ENCODE data around the gene IGSF21.

Gene IGSF21

DNA sequence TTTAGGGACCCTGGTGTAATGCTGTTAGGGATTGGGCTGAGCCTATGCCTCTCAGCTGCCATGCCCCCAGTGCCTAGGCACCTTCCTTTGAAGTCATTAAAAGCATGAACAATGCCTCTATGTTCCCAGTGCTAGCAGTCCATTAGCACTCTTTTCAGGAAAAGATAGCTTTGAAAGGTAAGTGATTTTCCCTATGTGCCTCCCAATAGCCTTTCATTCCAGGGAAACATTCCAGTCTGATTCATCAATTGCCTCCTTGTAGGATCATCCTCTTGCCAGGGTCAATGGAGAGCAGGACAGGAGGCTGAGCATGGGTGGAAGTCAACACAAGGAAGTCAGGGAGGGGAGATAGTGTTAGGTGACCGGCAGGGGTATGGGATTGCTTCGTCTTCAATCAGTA lies 8.6 kb upstream of the IGSF21 start:
- DNase-seq, result no peak

DNA sequence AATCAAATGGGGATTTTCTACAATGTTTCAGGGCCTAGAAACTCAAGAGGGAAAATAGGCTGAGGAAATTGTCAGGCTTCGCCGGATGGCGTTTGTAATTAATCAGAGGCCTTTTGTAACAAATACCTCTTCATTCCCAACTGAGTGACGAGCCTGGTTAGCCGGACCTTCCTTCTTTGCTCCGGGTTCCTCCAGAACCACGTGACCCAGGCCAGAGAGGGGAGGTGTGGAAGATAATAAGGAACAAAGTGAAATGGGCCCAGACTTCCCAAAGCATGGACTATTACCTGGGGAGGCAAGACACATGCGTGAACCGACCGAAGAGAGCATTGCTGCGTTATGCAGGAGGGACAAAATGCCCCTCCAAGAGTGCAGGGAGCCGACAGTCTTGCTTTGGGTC lies 7.5 kb upstream of the IGSF21 start:
- no peak for DNase-seq

DNA sequence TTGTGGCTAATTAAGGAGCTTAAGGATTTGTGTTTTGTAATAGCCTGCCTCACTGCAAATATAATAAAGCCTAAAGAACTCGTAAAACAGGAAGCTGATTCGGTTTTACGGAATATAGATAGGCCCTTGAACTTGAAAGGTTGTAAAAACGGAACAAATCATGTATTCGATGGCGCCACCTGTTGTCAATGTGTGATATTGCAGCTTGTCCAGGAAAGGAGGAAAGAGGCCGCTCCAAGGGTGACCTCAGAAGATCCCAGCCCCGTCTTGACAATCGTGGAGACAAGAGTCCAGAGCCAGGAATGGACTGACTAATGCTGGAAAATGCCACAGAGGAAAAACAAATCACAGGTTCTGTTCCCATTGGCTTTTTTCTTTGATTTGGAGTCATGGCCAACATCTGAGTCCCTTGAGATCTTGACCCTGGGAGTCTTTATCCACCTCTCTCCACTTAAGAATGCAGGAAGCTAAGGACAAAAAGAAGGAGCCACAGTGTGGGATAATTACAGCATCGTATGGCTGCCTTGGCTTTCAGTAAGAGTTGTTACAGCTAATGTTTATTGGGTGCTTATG lies 7.0 kb upstream of the IGSF21 start:
- DNase-seq, result peak; percentile 66

DNA sequence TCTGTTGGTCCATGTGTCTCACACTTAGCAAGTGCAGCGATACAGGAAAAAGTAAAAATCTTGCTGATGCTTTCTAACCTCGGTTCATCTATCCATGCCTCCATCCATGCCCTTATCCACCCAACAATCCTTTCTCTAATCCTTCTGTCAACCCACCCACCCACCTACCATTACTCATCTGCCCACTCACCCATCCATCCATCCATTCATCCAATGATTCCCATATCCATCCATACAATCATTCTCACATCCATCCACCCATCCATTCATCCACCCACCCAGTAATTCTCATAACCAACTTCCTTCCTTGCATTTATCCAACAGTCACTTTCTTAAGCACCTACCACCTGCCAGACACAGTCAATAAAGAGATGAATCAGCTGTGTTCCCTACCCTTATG lies 6.1 kb upstream of the IGSF21 start:
- no peak for DNase-seq

DNA sequence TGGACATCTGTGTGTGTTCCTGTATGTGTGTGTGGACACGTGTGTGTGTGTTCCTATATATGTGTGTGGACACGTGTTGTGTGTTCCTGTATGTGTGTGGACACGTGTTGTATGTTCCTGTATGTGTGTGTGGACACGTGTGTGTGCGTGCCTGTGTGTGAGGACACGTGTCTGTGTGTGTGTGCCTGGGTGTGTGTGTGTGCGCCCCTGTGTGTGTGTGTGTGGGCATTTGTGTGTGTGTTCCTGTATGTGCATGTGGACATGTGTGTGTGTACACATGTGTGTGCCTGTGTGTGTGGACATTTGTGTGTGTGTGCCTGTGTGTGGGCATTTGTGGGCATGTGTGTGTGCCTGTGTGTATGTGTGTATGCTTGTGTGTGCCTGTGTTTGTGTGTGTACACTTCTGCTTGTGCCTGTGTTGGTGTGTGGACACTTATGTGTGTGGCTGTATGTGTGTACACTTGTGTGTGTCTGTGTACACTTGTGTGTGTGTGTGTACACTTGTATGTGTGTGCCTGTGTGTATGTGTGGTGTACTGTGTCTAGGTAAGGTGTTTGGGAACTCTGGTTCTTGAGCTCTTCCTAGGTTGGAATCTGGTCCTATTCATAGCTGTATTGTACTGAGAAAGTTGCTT lies 3.7 kb upstream of the IGSF21 start:
- no peak for DNase-seq

DNA sequence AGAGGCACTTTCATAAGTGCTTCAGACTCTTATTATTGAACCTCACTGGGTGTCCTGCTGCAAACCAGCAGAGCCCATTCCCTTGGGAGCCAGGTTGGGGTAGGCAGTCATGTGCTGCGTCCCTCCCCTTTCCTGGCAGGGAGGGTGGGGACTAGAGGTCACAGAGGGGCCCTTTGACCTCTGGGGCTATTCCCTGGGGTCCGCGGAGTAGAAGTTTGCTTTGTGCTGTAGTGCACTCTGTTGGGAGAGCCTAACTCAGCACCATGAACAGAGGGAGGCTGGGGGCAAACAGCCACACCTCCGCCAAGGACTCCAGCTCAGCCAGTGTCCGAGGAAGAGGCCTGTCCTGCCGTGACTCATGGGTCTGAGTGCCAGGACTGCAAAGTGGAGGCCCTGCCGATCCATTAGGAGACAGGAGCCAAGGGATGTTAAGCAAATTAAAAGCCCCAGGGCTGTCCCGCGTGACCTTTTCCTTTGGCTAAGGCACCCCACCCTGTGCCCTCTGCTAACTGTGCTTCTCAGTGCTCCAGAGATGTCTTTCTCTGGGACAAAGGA lies 3.0 kb upstream of the IGSF21 start:
- no peak for DNase-seq

DNA sequence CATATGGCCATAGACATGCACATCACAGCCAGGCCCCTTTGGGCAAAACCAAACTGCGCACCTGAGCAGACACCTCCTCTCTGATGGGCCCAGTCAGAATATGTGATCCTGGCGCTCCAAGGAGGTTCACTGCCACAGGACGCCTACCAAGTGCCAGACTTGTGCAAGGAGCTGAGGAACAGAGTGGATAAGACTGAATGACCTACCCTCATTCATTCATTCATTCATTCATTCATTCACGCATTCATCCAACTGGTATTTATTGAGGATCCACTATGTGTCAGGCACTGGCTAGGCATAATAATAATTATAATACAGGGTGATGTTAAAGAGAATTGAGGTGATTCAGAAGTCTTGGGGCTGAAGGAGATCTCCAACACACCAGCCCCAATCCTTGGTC lies 2.4 kb upstream of the IGSF21 start:
- DNase-seq, result no peak

DNA sequence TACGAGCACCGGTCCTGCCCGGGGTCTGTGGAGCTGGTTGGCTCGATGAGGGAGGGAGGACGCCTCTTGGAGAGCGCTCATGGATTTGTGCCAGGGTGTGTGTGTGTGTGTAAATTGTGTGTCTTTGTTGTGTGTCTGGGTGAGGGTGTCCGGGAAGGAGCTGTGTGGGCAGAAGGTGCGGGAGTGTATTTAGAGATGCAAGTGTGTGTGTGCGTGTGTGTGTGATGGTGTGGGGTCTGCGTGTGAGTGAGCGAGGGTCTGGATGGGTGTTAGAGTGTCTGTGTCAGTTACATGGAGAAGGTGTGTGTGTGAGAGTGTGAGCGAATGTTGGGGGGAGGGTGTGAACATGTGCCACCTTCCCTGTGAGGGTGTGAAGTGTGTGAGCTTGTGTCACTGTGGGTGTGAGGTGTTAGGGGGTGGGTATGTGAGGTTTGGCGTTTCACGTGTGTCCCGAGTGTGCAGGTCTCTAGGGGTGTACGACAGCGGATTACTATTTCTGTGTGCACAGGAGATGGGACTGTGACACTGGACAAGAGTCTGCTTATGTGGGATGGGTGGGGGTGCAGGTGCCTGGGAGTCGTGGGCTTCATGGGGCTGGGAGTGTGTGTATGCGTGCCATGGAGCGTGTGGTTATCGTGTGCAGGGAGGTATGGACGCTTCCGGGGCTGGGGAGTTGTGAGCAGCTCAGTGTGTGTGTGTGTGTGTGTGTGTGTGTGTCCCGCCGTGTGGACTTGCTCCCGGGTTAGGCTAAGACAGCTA lies 880 bp downstream of the IGSF21 start:
- no peak for DNase-seq

DNA sequence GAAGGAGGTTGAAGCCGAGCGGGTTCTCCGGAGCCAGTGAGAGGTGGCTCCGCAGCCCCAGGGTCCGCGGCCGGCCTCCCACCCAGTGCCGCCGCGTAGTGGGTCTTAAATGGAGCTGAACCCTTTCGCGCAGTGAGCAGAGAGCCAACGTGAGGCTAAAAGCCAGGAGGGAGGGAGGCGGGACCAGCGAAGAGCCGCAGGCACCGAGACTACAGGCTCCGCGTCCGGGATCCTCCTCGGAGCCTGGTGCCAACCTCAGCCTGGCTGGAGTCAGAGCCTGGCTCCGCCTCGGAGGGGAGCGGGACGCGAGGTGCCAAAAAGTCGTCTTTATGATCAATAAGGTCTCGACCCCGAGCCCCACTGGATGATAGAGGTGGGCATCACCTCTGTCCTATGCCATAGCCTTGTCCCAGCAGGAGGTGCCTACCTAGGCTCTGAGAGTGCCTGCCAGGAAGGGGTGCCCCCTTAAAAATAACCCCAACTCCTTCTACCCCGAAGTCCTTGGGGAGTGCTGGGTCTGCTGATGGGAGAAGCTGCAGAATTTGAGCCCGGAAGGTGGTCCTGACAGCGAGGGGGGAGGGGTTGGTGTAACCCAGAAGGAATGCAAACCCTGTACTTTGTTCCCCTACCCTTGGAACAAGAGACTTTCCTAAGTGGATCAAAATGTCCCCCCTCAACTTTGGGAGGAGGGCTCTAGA lies 1.6 kb downstream of the IGSF21 start:
- peak; percentile 10 for DNase-seq

DNA sequence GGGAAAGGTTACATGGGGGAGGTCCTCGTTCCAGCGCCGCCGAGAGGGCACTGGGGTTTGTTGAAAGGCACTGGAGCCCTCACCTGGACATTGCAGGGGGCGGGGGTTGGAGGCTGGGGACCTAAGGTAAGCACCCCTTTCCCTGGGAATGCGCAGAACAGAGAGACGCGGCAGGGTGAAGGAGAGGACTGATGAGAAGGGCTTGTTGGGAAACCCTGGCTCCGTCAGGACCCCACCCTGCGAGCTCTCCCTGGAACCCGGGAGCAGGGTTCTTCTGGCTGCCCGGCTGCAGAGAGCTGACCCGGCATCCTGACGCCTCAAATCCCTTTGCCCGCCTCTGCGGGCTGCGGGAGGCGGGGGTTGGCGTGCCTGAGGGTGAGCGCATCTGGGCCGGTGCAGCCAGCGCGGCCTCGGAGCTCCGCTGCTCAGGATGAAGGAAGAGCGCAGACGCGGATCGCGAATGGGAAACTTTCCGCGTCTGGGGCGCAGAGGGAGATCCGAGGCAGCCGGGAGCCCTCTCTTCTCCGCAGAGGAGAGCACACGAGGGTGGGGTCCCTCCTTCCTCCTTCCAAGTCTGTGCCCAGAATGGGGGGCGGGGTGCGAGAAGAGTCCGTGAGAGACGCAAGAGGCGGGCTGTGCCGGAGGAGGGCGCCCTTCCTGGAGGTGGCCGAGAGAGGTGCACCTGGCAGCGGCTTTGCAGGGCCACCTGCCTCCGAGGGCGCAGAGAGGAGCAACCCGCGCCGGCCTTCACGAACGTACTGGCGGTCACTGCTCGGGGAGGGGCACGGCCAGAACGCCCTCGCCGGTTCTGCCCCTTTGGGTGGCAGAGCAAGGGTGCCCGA lies 2.4 kb downstream of the IGSF21 start:
- DNase-seq, result peak; percentile 17

DNA sequence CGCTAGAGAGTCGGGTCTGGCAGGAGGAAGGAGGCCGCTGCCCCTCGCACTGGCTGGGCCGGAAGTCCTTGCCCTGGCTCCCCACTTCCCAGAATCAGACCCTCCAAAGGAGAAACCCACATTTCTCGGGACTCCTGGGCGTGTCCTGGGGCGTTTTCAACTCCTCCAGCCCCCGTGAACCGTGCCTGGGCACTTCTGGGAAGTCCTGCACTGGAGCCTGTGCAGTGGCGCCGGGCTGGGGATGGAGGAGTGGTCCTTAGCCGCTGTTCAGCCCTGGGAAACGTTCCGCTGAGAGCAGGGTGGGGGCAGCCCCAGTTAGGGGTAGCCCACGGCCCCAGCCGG lies 3.0 kb downstream of the IGSF21 start:
- no peak for DNase-seq

DNA sequence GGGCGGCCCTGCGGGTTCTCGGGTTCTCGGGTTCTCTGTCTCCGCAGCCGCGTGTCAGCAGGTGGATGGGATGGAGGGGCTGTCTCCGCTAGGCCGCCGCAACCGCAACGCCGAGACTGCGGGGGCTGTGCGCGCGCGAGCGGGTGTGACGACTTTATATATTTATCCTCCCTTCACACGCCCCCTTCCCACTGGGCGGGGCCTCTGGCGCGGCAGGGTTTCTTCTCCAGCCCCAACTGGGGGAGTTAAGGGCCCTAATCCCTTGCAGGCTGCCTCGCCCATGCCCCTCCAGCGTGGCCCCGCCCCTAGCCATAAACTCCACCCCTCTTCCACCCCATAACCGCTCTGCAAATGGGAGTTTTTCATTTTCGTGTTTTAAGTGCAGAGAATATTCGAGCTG lies 3.4 kb downstream of the IGSF21 start:
- DNase-seq, result peak; percentile 6

DNA sequence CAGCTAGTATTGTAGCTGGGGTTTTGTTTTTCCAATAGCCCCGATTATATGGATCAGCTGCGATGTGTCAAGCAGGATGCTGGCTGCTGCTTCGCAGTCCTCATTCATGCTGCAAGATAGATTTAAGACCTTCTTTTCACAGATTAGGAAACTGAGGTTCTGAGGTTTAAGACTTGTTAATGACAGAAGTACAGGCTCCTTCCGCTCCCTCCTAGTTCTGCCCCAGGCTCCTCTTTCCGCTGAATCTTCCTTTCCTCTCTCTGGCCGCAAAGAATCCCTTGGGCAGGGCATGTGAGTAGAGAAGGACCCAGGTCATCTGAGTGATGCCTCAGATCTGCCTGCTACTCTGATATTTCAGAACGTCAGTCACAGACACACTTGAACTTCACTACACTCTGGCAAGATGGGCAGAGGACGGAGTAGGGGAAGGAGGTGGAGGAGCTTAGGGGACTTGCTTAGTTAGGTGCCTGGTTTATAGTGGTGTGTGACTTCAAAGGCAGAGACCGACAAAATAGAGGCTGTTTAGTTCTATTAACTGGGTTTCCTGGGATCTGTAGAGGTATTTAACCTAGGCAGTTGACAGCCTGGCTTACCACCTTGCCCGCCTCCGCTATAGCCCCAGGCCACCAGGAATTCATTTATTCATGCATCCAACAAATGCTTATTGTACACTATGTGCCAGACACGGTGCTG lies 4.2 kb downstream of the IGSF21 start:
- DNase-seq, result no peak

DNA sequence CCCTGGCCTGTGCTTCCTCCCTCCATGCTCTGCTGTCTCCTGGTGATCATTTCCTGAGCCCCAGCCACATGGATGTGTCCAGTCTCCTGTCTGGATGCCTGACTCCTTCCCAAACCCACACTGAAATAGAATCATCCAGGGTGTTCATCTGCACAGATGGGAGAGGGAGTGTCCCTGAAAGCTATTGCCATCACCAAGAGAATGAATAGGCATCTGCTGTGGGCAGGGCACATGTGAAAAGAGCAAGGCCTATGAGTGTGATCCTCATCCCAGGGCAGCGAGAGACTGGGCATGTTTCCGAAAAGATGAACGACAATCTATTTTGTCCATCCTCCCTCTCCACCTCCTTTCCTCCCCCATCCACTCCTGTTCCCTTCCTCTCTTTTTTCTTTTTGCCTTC lies 5.0 kb downstream of the IGSF21 start:
- no peak for DNase-seq

DNA sequence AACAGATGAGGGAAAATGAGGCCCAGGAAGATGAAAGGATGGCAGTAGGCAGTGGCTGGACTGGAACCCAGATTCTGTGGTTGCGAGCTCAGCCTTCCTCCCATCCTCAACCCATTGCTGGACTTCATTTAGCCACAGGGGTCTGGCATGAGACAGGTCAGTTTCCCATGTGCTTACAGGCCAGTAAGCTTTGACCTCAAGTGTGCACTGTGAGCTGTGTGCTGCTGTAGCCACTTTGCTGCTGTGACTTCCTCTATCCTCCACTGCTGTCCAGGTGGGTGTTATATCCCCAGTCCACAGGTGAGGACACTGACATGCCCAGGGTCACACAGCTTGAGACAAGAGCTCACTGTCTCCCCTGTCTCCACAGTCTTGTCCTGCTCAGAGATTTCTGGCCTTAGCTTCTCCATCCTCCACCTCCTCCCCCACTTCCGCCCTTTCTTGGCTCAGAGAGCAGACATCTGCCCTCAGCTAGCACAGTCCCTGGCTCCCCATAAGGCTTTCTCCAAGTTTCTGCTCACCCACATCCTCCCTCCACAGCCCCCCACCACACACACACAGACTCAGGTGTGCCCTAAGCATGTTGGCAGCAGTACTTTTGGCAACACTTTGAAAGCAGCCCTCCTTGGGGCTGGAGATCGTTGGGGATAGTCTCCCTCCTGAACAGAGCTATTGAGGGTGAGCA lies 7.3 kb downstream of the IGSF21 start:
- DNase-seq, result no peak

DNA sequence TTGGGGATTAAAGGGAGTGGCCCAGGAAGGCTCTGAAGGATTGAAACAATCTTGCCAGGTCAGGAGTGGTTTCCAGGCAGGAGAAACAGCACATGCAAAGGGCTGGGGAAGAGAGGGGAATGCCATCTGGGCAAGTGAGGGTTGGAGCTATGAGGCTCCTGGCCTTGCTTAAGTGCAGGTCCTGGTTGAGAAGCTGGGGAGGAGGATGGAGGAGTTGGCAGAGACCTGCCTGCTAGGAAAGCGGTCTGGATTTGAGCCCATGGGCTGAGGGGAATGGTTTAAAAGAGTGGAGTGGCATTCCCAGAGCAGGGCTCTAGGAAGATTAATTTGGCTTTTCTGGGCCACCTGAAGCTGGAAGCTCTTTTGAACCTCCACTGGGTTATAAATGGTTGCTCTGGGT lies 9.2 kb downstream of the IGSF21 start:
- DNase-seq, result no peak

DNA sequence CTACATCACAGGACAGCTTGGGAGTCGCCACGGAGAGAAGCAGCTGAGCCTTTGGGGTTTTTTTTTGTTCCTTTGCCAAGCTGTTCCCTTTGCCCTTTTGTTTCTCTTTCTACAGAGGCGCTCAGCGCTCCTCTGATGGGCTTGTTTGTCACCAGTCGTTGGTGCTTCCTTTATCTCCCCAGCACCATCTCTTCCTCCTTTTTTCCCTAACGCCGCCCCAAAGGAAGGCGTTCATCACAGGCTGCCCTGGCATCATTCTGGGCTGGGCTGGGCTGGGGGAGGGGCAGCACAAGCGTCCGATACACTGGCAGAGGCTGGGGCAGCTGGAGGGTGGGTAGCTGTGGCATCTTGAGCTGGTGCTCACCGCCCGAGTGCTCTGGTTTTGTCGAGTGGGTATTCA lies 10.5 kb downstream of the IGSF21 start:
- peak; percentile 48 for DNase-seq

DNA sequence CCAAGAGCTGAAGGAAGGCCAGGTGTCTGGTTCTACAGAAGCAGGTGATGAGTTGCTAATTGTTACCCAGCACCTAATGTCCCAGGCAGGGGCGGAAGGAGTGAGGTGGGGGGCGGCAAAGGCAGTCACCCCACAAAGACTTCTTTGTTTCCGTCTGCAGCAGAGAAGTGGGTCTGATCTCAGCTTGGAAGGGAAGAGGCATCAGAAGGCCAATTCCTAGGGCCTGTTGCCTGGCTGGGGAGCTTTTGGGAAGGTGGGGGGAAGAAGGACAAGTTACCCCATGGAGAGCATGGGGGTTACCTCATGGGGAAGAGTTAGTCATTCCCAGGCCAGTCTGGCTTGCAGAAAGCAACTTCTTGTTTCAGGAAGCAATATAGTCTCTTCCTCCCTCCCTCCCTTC lies 10.9 kb downstream of the IGSF21 start:
- peak; percentile 48 for DNase-seq

DNA sequence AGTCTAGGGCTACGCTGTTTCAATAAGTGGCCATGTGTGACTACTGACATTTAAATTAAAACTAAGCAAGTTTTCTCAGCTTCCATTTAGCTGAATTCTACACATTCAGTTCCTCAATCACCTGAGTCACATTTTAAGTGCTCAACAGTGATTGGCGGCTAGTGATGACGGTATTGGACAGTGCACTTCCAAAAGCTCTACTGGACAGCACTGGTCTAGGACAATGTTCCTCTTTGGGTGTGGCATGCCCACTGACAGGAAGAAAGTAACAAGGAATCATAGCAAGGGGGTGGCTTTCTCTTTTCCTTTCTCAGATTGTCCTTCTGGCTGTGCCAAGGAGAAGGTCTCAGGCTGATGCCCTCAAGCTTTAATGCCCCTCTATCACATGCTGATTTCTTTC lies 11.7 kb downstream of the IGSF21 start:
- DNase-seq, result no peak

DNA sequence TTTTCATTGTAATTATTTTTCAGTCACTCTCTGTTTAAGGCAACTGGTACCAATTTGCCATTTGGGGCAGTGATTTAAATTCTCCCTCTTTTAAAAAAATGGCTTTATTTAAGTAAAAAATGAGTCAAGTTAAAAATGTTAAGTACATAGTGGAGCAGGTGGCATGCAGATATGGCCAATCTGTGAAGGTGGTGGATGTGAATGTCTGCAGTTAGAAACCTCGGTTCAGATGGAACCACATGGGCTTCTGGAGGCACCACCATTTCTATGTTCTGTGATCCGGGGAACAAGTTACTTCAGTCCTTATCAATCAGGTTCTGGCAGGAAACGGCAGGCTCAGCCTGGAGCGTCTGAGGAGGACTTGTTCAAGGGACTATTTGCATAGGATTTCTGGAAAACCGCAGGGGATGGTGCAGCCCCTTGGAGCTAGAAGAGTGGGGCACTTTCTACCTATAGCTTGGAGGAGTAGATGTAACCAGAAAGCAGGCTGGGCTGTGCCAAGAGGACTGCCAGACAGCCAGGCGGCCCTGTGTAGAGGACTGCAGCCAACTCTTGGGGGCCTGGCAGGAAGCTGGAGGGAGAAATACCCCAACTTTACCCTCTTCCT lies 12.3 kb downstream of the IGSF21 start:
- DNase-seq, result no peak

DNA sequence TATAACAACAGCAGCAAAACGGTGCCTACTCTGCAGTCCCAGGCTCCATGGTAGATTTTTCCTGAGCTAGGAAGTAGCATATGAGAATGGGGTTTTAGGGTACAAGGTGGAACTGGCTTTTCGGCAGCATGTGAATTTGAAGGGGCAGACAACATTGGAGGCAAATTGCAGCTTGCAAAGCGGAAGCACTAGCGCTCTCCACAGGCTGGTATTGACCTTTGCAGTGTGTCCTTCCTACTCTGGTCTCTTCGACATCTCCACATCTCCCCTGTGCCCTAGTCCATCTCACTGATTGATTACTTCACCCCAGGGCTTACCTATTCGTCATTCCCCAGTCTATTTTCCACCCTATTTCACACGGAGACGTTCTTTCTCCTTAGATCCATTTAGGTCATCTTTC lies 13.0 kb downstream of the IGSF21 start:
- no peak for DNase-seq
